OCI-LY1 (cell line): Measurements from ENCODE around the gene ARMH2.

ENCODE experiments used
- H2AFZ ChIP-seq: fragments of 200-600 bp; sonication (generic), shearing (Covaris generic); 2 replicates; pipeline ENCODE4 v1.6.0; 2014; ENCODE audit warnings: antibody characterized with exemption, mild to moderate bottlenecking, low read length
- H3F3A ChIP-seq: fragments of 200-600 bp; sonication (generic), shearing (Covaris generic); 2 replicates; pipeline ENCODE4 v1.6.0; 2014; ENCODE audit warnings: mild to moderate bottlenecking, antibody characterized with exemption, low read length, moderate library complexity; ENCODE audit not compliant: insufficient read depth
- H3K27ac ChIP-seq: fragments of 200-600 bp; sonication (generic); 2 replicates; pipeline ENCODE4 v1.5.1; 2014; ENCODE audit warnings: low read length, mixed run types, mild to moderate bottlenecking, low read depth; ENCODE audit not compliant: poor library complexity, severe bottlenecking
- H3K27me3 ChIP-seq: fragments of 200-600 bp; sonication (generic); 2 replicates; pipeline ENCODE4 v1.6.0; 2014; ENCODE audit warnings: antibody characterized with exemption, mild to moderate bottlenecking, low read length, moderate library complexity; ENCODE audit not compliant: insufficient read depth
- H3K36me3 ChIP-seq: fragments of 200-600 bp; sonication (generic); 2 replicates; pipeline ENCODE4 v1.6.1; 2014; ENCODE audit warnings: mild to moderate bottlenecking, antibody characterized with exemption, low read length, moderate library complexity, mixed read lengths; ENCODE audit not compliant: insufficient read depth
- H3K4me1 ChIP-seq: fragments of 200-600 bp; sonication (generic); 2 replicates; pipeline ENCODE4 v1.5.1; 2014; ENCODE audit warnings: mild to moderate bottlenecking, low read length, moderate library complexity; ENCODE audit not compliant: insufficient read depth, severe bottlenecking
- H3K4me2 ChIP-seq: fragments of 200-600 bp; sonication (generic), shearing (Covaris generic); 2 replicates; pipeline ENCODE4 v1.6.1; 2014; ENCODE audit warnings: low read length
- H3K4me3 ChIP-seq: fragments of 200-600 bp; sonication (generic); 2 replicates; pipeline ENCODE4 v1.5.1; 2014; ENCODE audit warnings: low read length, low read depth, mild to moderate bottlenecking, mixed read lengths; ENCODE audit not compliant: poor library complexity, severe bottlenecking
- H3K79me2 ChIP-seq: fragments of 200-600 bp; shearing (Covaris generic); 2 replicates; pipeline ENCODE4 v1.6.1; 2016; ENCODE audit warnings: mixed run types, low read length, mixed read lengths; ENCODE audit not compliant: insufficient read depth
- H3K9ac ChIP-seq: fragments of 200-600 bp; sonication (generic), shearing (Covaris generic); 2 replicates; pipeline ENCODE4 v1.6.1; 2014; ENCODE audit warnings: mild to moderate bottlenecking, low read length, mixed read lengths
- H3K9me2 ChIP-seq: fragments of 200-600 bp; sonication (generic), shearing (Covaris generic); 2 replicates; pipeline ENCODE4 v1.6.1; 2014; ENCODE audit warnings: low read depth, mild to moderate bottlenecking, low read length, mixed read lengths
- H3K9me3 ChIP-seq: fragments of 200-600 bp; shearing (Covaris generic); 2 replicates; pipeline ENCODE4 v1.6.1; 2014; ENCODE audit warnings: low read length, mixed read lengths
- H4K20me1 ChIP-seq: fragments of 200-600 bp; sonication (generic), shearing (Covaris generic); 2 replicates; pipeline ENCODE4 v1.6.0; 2016; ENCODE audit warnings: mild to moderate bottlenecking, low read length; ENCODE audit not compliant: insufficient read depth
- EZH2 ChIP-seq: fragments of 200-600 bp; sonication (generic), shearing (Covaris generic); IDR thresholded peaks from 2 replicates; pipeline ENCODE4 v1.8.0; 2017; ENCODE audit warnings: borderline replicate concordance, mixed run types, mild to moderate bottlenecking, antibody characterized with exemption, low read length, moderate library complexity, mixed read lengths
- TF ChIP-seq, protein P1 (sequence below): fragments of 200-600 bp; sonication (generic), shearing (Covaris generic); IDR thresholded peaks from 2 replicates; pipeline ENCODE4 v1.5.1; 2017; ENCODE audit warnings: mild to moderate bottlenecking, antibody characterized with exemption, low read length, moderate library complexity, mixed read lengths

The ARMH2 gene

DNA sequence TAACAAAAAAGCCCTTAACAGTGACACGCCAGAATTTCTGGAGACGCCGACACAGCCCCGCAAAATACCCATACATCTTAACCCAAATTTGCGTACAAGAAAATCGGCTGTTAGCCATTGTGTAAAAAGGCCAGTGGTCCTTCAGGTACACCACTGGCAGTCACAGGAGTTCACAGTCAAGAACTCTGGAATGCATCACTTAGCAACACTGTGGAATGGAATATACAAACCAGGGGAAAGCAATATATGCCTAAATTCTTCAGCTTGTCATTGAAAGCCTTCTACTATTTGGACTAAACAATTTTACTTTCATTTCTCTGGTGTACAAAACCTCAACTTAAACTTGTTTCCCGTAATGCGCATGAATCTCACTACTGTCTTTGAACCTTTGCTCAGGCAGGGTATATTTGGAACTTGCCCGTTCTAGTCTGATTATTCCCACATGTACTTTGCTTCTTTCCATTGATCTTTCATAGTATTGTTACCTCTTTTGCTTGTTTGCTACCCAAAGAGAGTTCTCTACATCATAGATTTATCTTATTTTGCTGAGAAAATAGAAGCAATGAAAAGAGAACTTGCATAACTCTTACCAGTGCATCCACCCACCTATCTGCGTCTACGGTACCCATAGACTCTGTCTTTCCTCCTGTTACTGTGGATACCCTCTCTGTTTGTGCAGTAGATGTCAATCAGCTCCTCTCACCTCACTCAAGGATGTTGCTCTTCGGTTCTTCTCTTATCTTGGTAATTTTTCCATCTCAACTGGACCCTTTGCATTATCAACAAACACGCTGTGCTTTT is at the start of gene ARMH2:
ARMH2 (minus strand) TSS at position 178 of the 801 bp plus-strand sequence; CDS start at position 118, 60 bp downstream.
- TF ChIP-seq, protein P1, sequence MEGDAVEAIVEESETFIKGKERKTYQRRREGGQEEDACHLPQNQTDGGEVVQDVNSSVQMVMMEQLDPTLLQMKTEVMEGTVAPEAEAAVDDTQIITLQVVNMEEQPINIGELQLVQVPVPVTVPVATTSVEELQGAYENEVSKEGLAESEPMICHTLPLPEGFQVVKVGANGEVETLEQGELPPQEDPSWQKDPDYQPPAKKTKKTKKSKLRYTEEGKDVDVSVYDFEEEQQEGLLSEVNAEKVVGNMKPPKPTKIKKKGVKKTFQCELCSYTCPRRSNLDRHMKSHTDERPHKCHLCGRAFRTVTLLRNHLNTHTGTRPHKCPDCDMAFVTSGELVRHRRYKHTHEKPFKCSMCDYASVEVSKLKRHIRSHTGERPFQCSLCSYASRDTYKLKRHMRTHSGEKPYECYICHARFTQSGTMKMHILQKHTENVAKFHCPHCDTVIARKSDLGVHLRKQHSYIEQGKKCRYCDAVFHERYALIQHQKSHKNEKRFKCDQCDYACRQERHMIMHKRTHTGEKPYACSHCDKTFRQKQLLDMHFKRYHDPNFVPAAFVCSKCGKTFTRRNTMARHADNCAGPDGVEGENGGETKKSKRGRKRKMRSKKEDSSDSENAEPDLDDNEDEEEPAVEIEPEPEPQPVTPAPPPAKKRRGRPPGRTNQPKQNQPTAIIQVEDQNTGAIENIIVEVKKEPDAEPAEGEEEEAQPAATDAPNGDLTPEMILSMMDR, result no peak
- H3K9ac ChIP-seq, result no peak within 1 kb of the TSS
- H3K9me3 ChIP-seq, result no peaks in the 10 kb centered on the region
- no peak within 1 kb of the TSS for H3K27ac ChIP-seq
- no peak within 1 kb of the TSS for H2AFZ ChIP-seq
- H3K4me1 ChIP-seq, result no peaks in the 10 kb centered on the region
- H4K20me1 ChIP-seq, result no peaks in the 10 kb centered on the region
- H3K79me2 ChIP-seq, result no peaks in the 10 kb centered on the region
- no peaks in the 10 kb centered on the region for H3F3A ChIP-seq
- H3K4me2 ChIP-seq, result no peak within 1 kb of the TSS
- H3K9me2 ChIP-seq, result no peaks in the 10 kb centered on the region
- H3K27me3 ChIP-seq, result no peaks in the 10 kb centered on the region
- peaks cover 7% of the 10 kb centered on the region; the same call in 1 of the 2 replicates for H3K36me3 ChIP-seq
- H3K4me3 ChIP-seq, result no peak within 1 kb of the TSS

DNA sequence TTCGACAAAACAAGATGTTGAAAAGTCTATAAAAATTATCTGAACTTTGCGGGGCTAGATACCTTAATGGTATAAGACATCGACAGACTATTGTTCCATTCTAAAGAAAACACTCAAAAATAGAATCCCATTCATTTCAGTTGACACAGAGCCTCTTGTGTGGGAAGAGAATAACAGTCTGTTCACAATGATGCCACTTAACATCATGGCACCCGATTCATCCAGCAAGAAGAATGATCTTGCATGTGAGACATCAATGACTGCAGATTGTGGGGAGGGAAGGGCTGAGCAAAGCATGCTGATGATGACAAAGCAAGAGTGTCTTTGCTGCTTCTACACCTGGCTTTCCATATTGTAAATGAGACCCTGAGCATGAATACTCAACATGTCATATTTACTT is 49.7 kb upstream of the ARMH2 start:
- Histone ChIP-seq H3K4me1 (no peaks in the 10 kb centered on the region), H3K27me3 (no peaks in the 10 kb centered on the region), H3K4me2 (no peak overlapping the region), H3K9me2 (no peaks in the 10 kb centered on the region), H3K9me3 (no peaks in the 10 kb centered on the region), H4K20me1 (no peaks in the 10 kb centered on the region), H3K9ac (no peak overlapping the region), H3K36me3 (peaks cover 71% of the 10 kb centered on the region; the same call in 1 of the 2 replicates), H3F3A (no peaks in the 10 kb centered on the region), H3K4me3 (no peak overlapping the region), H3K79me2 (no peaks in the 10 kb centered on the region), H3K27ac (no peak overlapping the region), H2AFZ (no peak overlapping the region)
- TF ChIP-seq, protein P1, result no peak
- TF ChIP-seq EZH2, result no peak

DNA sequence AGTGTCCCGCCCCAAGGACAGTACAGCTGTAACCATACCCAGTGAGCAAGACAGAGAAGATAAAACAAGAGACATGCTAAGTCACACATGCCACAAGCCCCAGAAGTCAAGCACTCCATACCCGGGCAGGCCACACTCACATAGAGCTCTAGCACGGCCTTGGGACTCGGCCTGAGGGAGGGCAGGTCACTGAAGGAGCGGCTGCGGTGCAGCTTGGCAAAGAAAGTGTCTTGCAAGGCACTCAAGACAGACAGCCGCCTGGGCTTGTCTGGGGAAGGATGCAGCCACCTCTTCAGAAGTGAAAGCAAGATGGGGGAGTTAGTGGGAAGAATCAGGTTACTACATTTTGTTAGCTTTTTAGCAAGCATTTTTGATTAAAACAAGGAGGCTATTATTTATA is 48.7 kb upstream of the ARMH2 start:
- TF ChIP-seq EZH2, result no peak
- TF ChIP-seq, protein P1, result no peak
- Histone ChIP-seq H3K27ac (no peak overlapping the region), H3K36me3 (peaks cover 71% of the 10 kb centered on the region), H3K9me3 (no peaks in the 10 kb centered on the region), H3K27me3 (no peaks in the 10 kb centered on the region), H3K9me2 (no peaks in the 10 kb centered on the region), H3K9ac (no peak overlapping the region), H2AFZ (no peak overlapping the region), H4K20me1 (no peaks in the 10 kb centered on the region), H3K79me2 (no peaks in the 10 kb centered on the region), H3K4me2 (no peak overlapping the region), H3K4me1 (no peaks in the 10 kb centered on the region), H3K4me3 (no peak overlapping the region), H3F3A (no peaks in the 10 kb centered on the region)
